Measurements from ENCODE around the gene CCND3. TPM values are rescaled to one million over a fixed set of nuclear protein-coding genes. Genes with fewer than 3 reads are reported as not detected.

Gene CCND3
- total RNA-seq, 2 experiments from 2014 or later = 1,152 to 1,165 TPM

DNA sequence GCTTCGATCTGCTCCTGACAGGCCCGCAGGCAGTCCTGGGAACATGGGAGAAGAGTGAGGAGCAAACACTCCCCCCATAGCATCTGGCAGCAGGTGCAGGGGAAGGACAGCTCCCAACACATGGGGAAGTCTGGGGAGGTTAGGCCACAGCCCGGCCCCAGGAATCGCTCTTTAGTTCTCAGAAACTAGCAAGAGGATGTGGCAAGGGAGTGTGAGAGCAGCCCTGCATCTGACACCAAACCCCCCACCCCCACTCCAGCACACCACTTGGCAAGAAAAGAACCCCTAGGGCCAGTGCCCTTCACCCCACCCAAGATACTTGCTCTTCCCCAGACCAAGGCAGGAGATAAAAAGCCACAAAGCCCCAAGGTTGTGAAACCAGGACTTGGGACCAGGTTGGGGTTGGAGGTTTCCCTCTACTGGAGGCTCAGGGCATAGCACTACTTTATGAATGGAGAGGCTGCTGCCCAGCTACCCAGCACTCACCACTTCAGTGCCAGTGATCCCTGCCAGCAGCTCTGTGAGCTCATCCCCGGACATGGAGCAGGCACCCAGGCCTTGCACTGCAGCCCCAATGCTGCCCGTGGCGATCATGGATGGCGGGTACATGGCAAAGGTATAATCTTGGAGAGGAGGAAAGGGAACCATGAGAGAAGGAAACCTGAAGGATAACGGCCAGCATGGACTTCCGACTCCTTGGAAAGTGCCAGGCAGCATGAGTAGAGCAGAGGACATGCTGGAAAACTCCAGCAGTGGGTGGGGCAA is 5.4 kb downstream of the CCND3 start:
- DNase-seq = peak; percentile 80
- Mint-ChIP-seq H3K27ac (peak overlapping the region; percentile 99), H3K4me3 (peak overlapping the region; percentile 100), H3K27me3 (ENCODE audit: low read depth) (no peaks in the 10 kb centered on the region), H3K36me3 (ENCODE audit: low read depth) (peaks cover 86% of the 10 kb centered on the region), H3K4me1 (ENCODE audit: low read depth) (peaks cover 38% of the 10 kb centered on the region), H3K9me3 (no peaks in the 10 kb centered on the region)
- CTCF ChIA-PET = interaction anchor here (0.6 to 13.6 kb wide), 10 partner anchors 8 to 149 kb away, joined by 3 to 296 read pairs (median 3); partner anchors contain the start of genes BYSL, MED20, TAF8 and TOMM6
- intact Hi-C loops (cut with micrococcal nuclease) = loop anchor here (1.0 to 5.0 kb wide), 7 partner anchors 15 to 149 kb away; partner anchors contain the start of genes BYSL, MED20, TOMM6 and USP49

- H3K27ac Mint-ChIP-seq = peak overlapping the region; percentile 99
- H3K4me1 Mint-ChIP-seq (ENCODE audit: low read depth) = peaks cover 38% of the 10 kb centered on the region
- peak overlapping the region; percentile 100 for H3K4me3 Mint-ChIP-seq
- no peaks in the 10 kb centered on the region for H3K9me3 Mint-ChIP-seq
- CTCF ChIA-PET = interaction anchor here (1.1 to 13.6 kb wide), 5 partner anchors 12 to 149 kb away, joined by 3 to 296 read pairs (median 4); partner anchors contain the start of genes BYSL, MED20, TAF8 and TOMM6
- peaks cover 80% of the 10 kb centered on the region for H3K36me3 Mint-ChIP-seq (ENCODE audit: low read depth)
- no peaks in the 10 kb centered on the region for H3K27me3 Mint-ChIP-seq (ENCODE audit: low read depth)
- intact Hi-C loops (cut with micrococcal nuclease) = loop anchor here (1.0 to 5.0 kb wide), 7 partner anchors 14 to 148 kb away; partner anchors contain the start of genes BYSL, MED20, TOMM6 and USP49
- DNase-seq = no peak
These were observed 5.9 kb downstream of the CCND3 start for GRCh38 chr6:41935685-41936072.

DNA sequence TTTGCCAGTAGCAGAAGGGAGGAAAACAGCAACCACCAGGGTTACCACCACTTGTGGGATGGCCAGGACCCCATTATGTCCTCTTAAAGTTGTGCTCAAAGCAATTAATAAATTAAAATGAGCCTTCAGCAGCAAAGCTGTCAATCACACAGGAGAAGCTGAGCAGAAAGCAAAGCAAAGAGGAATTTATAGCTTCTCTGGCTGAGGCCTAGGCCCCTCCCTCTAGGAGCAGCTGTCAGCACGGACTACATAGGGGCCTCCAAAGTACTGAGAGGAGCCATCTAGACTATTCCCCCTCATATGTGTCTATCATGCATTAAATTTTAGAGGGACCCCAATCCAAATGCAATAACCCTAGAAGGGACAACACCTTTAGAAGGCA is 6.4 kb downstream of the CCND3 start:
- Mint-ChIP-seq H3K9me3 (no peaks in the 10 kb centered on the region), H3K4me1 (ENCODE audit: low read depth) (peaks cover 38% of the 10 kb centered on the region), H3K4me3 (no peak overlapping the region), H3K27me3 (ENCODE audit: low read depth) (no peaks in the 10 kb centered on the region), H3K36me3 (ENCODE audit: low read depth) (peaks cover 75% of the 10 kb centered on the region), H3K27ac (peak overlapping the region; percentile 99)
- DNase-seq = no peak
- CTCF ChIA-PET = interaction anchor here (1.1 to 13.6 kb wide), 6 partner anchors 12 to 148 kb away, joined by 3 to 296 read pairs (median 4); partner anchors contain the start of genes BYSL, MED20, TAF8 and TOMM6
- intact Hi-C loops (cut with micrococcal nuclease) = loop anchor here (5.0 kb wide), 1 partner anchor 148 kb away; the partner anchor contains the start of gene TOMM6

GRCh38 chr6:41934278-41935192 is 7.1 kb downstream of the CCND3 start:
- Mint-ChIP-seq H3K36me3 (ENCODE audit: low read depth) (peaks cover 71% of the 10 kb centered on the region), H3K27me3 (ENCODE audit: low read depth) (no peaks in the 10 kb centered on the region), H3K27ac (peak overlapping the region; percentile 99), H3K4me3 (no peak overlapping the region), H3K9me3 (no peaks in the 10 kb centered on the region), H3K4me1 (ENCODE audit: low read depth) (peaks cover 38% of the 10 kb centered on the region)
- CTCF ChIA-PET = interaction anchor here (1.1 to 13.6 kb wide), 5 partner anchors 11 to 148 kb away, joined by 3 to 296 read pairs (median 3); partner anchors contain the start of genes BYSL, MED20, TAF8 and TOMM6
- DNase-seq = no peak
- intact Hi-C loops (cut with micrococcal nuclease) = loop anchor here (5.0 kb wide), 1 partner anchor 147 kb away; the partner anchor contains the start of gene TOMM6

GRCh38 chr6:41932378-41932777 is 9.2 kb downstream of the CCND3 start:
- H3K36me3 Mint-ChIP-seq (ENCODE audit: low read depth) = peaks cover 62% of the 10 kb centered on the region
- DNase-seq = no peak
- CTCF ChIA-PET = interaction anchor here (1.2 to 13.6 kb wide), 3 partner anchors 9 to 112 kb away, joined by 8 to 296 read pairs (median 105); partner anchors contain the start of genes BYSL, MED20 and TAF8
- intact Hi-C loops (cut with micrococcal nuclease) = no loop called here
- H3K27ac Mint-ChIP-seq = peak overlapping the region; percentile 88
- H3K9me3 Mint-ChIP-seq = no peaks in the 10 kb centered on the region
- H3K27me3 Mint-ChIP-seq (ENCODE audit: low read depth) = no peaks in the 10 kb centered on the region
- H3K4me3 Mint-ChIP-seq = no peak overlapping the region
- H3K4me1 Mint-ChIP-seq (ENCODE audit: low read depth) = peaks cover 41% of the 10 kb centered on the region

- CTCF ChIA-PET = interaction anchor here (9.2 to 13.6 kb wide), 2 partner anchors 9 to 113 kb away, joined by 105 to 296 read pairs; partner anchors contain the start of genes BYSL, MED20 and TAF8
- no peaks in the 10 kb centered on the region for H3K9me3 Mint-ChIP-seq
- peak overlapping the region; percentile 9 for H3K27ac Mint-ChIP-seq
- peaks cover 60% of the 10 kb centered on the region for H3K36me3 Mint-ChIP-seq (ENCODE audit: low read depth)
- no peak for DNase-seq
- no peak overlapping the region for H3K4me3 Mint-ChIP-seq
- intact Hi-C loops (cut with micrococcal nuclease) = no loop called here
- H3K27me3 Mint-ChIP-seq (ENCODE audit: low read depth) = no peaks in the 10 kb centered on the region
- peaks cover 38% of the 10 kb centered on the region for H3K4me1 Mint-ChIP-seq (ENCODE audit: low read depth)
These were observed 9.8 kb downstream of the CCND3 start for GRCh38 chr6:41931792-41932191.

DNA sequence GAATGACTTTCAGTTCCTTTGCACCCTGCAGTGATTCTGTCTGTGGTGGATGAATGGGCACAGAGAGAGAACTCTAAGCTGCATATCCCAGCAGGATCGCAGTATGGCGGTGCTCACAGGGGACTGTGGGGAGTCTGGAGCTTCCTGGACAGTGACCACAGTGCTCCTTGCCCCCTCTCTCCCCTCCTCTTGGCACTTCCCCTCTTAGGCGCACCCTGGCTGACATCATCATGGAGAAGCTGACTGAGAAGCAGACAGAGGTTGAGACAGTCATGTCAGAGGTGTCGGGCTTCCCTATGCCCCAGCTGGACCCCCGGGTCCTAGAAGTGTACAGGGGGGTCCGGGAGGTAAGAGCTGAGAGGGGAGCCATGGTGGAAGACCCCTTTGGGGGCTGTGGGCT is 11.7 kb downstream of the CCND3 start:
- H3K4me3 Mint-ChIP-seq = no peak overlapping the region
- H3K9me3 Mint-ChIP-seq = no peaks in the 10 kb centered on the region
- H3K27ac Mint-ChIP-seq = peak overlapping the region; percentile 61
- DNase-seq = no peak
- no peaks in the 10 kb centered on the region for H3K27me3 Mint-ChIP-seq (ENCODE audit: low read depth)
- intact Hi-C loops (cut with micrococcal nuclease) = no loop called here
- CTCF ChIA-PET = interaction anchor here (1.5 to 4.3 kb wide), 4 partner anchors 8 to 144 kb away, joined by 3 to 18 read pairs (median 14); partner anchors contain the start of genes BYSL and MED20
- H3K36me3 Mint-ChIP-seq (ENCODE audit: low read depth) = peaks cover 49% of the 10 kb centered on the region
- peaks cover 30% of the 10 kb centered on the region for H3K4me1 Mint-ChIP-seq (ENCODE audit: low read depth)

DNA sequence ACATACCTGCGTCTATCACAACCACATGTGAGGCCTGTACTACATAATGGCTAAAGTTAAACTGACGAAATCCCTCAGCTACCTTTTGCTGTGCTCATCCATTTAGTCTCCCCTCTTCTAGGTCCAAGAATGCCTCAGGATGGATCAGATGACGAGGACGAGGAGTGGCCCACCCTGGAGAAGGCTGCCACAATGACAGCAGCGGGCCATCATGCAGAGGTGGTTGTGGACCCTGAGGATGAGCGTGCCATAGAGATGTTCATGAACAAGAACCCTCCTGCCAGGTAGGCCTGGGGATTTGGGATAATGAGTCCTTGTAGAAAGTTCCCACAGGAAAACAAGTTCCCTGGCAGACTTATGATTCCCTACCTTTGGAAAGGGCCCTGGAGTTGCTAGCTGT is 14.4 kb downstream of the CCND3 start:
- intact Hi-C loops (cut with micrococcal nuclease) = no loop called here
- Mint-ChIP-seq H3K9me3 (no peaks in the 10 kb centered on the region), H3K36me3 (ENCODE audit: low read depth) (peaks cover 51% of the 10 kb centered on the region), H3K27me3 (ENCODE audit: low read depth) (no peaks in the 10 kb centered on the region), H3K27ac (peak overlapping the region; percentile 59), H3K4me1 (ENCODE audit: low read depth) (peaks cover 44% of the 10 kb centered on the region), H3K4me3 (no peak overlapping the region)
- CTCF ChIA-PET = interaction anchor here (0.6 to 4.3 kb wide), 3 partner anchors 11 to 118 kb away, joined by 4 to 18 read pairs (median 16); no protein-coding TSS in a partner anchor
- DNase-seq = no peak

DNA sequence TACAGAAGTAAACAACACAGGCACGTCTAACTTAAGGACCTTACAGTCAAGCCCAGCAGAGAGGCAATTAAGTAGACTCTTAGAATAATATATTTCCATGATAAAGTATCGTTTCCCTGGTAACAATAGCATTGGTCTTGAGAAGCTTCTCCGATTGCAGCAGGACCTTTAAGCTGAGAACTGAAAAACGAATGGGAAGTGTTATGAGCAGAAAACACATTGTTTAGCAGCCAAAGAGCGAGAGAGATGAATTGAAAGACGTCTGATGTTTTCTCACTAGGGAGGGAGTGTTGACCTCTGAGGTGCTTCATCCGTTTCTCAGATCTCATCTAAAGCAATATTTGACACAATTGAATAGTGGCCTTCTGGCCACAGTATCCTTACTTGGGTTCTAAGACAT is 19.5 kb downstream of the CCND3 start:
- H3K4me3 Mint-ChIP-seq = peak overlapping the region; percentile 91
- H3K36me3 Mint-ChIP-seq (ENCODE audit: low read depth) = peaks cover 37% of the 10 kb centered on the region
- H3K9me3 Mint-ChIP-seq = no peaks in the 10 kb centered on the region
- intact Hi-C loops (cut with micrococcal nuclease) = no loop called here
- no peaks in the 10 kb centered on the region for H3K27me3 Mint-ChIP-seq (ENCODE audit: low read depth)
- peak overlapping the region; percentile 97 for H3K27ac Mint-ChIP-seq
- DNase-seq = no peak
- CTCF ChIA-PET = interaction anchor here (0.9 to 6.6 kb wide), 5 partner anchors 8 to 123 kb away, joined by 4 to 114 read pairs (median 13); partner anchors contain the start of gene TAF8
- H3K4me1 Mint-ChIP-seq (ENCODE audit: low read depth) = peaks cover 54% of the 10 kb centered on the region

- Mint-ChIP-seq H3K27ac (peak overlapping the region; percentile 97), H3K4me3 (peak overlapping the region; percentile 91), H3K27me3 (ENCODE audit: low read depth) (no peaks in the 10 kb centered on the region), H3K9me3 (no peaks in the 10 kb centered on the region), H3K36me3 (ENCODE audit: low read depth) (peaks cover 37% of the 10 kb centered on the region), H3K4me1 (ENCODE audit: low read depth) (peaks cover 54% of the 10 kb centered on the region)
- CTCF ChIA-PET = interaction anchor here (0.8 to 6.6 kb wide), 17 partner anchors 9 to 146 kb away, joined by 3 to 114 read pairs (median 4); partner anchors contain the start of genes CCND3, TAF8 and TOMM6
- no peak for DNase-seq
- intact Hi-C loops (cut with micrococcal nuclease) = loop anchor here (1.0 to 2.0 kb wide), 11 partner anchors 15 to 296 kb away; partner anchors contain the start of genes MRPS10, TAF8, TOMM6 and USP49
These were observed 20.0 kb downstream of the CCND3 start for GRCh38 chr6:41921712-41921998.

DNA sequence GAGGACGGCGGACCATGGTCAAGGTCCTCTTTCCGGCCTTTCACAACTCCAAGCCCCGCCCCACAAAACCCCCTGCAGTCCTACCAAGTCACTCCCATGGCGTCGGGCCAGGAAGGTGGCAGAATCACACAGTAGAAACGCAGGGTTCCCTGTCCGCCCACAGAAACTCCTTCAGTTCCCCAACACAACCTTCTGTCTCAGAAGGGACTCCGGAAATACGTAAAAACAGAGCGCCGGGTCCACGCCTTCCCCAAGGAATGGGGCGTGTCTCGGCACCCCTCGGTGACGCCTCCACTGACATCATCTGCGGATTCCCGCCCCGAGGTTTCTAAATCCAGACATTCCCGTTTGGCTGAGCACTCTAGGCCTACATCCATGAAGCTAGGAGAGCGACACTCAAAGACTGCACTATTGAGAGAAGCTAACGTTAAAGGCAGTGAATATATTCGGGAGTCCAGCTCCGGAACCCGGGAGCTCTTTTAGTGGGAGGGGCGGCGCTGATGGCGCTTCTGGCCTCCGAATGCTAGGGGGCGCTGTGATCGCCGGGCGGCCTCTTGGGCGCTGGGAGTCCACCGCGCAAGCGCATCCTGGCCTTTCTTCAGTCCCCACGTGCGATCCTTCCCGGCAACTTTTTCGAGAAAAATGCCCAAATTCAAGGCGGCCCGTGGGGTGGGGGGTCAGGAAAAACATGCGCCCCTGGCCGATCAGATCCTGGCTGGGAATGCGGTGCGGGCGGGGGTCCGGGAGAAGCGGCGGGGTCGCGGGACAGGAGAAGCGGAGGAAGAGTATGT is 20.5 kb downstream of the CCND3 start, which contains the start of the genes BYSL and MED20:
TSS of gene BYSL (plus strand) at position 579 of the 791 bp plus-strand sequence. CDS start at position 643, 64 bp downstream.
TSS of gene MED20 (minus strand) at position 219 of the 791 bp plus-strand sequence. CDS start at position 98, 121 bp downstream.
- no peaks in the 10 kb centered on the region for H3K27me3 Mint-ChIP-seq (ENCODE audit: low read depth)
- CTCF ChIA-PET = interaction anchor here (0.6 to 6.6 kb wide), 29 partner anchors 9 to 160 kb away, joined by 3 to 114 read pairs (median 4); partner anchors contain the start of genes CCND3, TAF8 and TOMM6
- H3K9me3 Mint-ChIP-seq = no peaks in the 10 kb centered on the region
- H3K36me3 Mint-ChIP-seq (ENCODE audit: low read depth) = peaks cover 39% of the 10 kb centered on the region
- intact Hi-C loops (cut with micrococcal nuclease) = loop anchor here (1.0 to 2.0 kb wide), 11 partner anchors 15 to 296 kb away; partner anchors contain the start of genes MRPS10, TAF8, TOMM6 and USP49
- H3K4me1 Mint-ChIP-seq (ENCODE audit: low read depth) = peaks cover 54% of the 10 kb centered on the region
- peak within 1 kb of the TSS; percentile 97 for H3K27ac Mint-ChIP-seq
- peak; percentile 97 for DNase-seq
- H3K4me3 Mint-ChIP-seq = peak within 1 kb of the TSS; percentile 91
